Measurements from ENCODE around the gene FLCN. TPM values are rescaled to one million over a fixed set of nuclear protein-coding genes. Genes with fewer than 3 reads are reported as not detected.
"Not testable (repeated sequence)": the region's sequence is repeated elsewhere in the genome, so short reads cannot be mapped to it uniquely, and the experiment has no call there.

Gene FLCN
- total and polyA plus RNA-seq, 5 experiments from 2014 or later = 3.1 to 70.6 (median 4.9) TPM

- POLR2A ChIA-PET = interaction anchor here (0.9 to 4.7 kb wide), 2 partner anchors 24 to 33 kb away, joined by 3 to 79 read pairs; partner anchors contain the start of gene FLCN
- peak overlapping the region in 6 of 10 donors; percentile 13 to 92 (median 79) for H3K27ac Mint-ChIP-seq
These were observed 32.9 kb downstream of the FLCN start for GRCh38 chr17:17204041-17204591.

GRCh38 chr17:17203173-17203730, 33.7 kb downstream of the FLCN start:
- H3K27me3 Mint-ChIP-seq = no peaks in the 10 kb centered on the region
- peaks cover 14 to 41% (median 31%) of the 10 kb centered on the region in 4 donors for H3K4me1 Mint-ChIP-seq
- DNase-seq (no peak), ATAC-seq (no peak)
- peak overlapping the region in 6 of 10 donors; percentile 20 to 90 (median 50) for H3K4me3 Mint-ChIP-seq
- peaks cover 0 to 38% (median 11%) of the 10 kb centered on the region in 3 donors for H3K36me3 Mint-ChIP-seq
- peak overlapping the region in 2 of 10 donors; percentile 43 to 77 for H3K27ac Mint-ChIP-seq
- POLR2A ChIA-PET = interaction anchor here (2.9 to 4.7 kb wide), 2 partner anchors 20 to 23 kb away, joined by 13 to 79 read pairs; no protein-coding TSS in a partner anchor
- peaks cover 0 to 4% (median 0%) of the 10 kb centered on the region in 9 donors for H3K9me3 Mint-ChIP-seq

More at GRCh38 chr17:17204041-17204591, 32.9 kb downstream of the FLCN start:
- DNase-seq (no peak), ATAC-seq (no peak)
- peaks cover 0 to 4% (median 0%) of the 10 kb centered on the region in 9 donors for H3K9me3 Mint-ChIP-seq
- peak overlapping the region; percentile 75 to 93 (median 90) for H3K4me3 Mint-ChIP-seq
- no peaks in the 10 kb centered on the region for H3K27me3 Mint-ChIP-seq
- peaks cover 14 to 41% (median 30%) of the 10 kb centered on the region in 4 donors for H3K4me1 Mint-ChIP-seq
- peaks cover 0 to 38% (median 11%) of the 10 kb centered on the region in 3 donors for H3K36me3 Mint-ChIP-seq

GRCh38 chr17:17201907-17202306, 35.1 kb downstream of the FLCN start:
- Mint-ChIP-seq H3K36me3 (peaks cover 0 to 38% (median 11%) of the 10 kb centered on the region in 3 donors), H3K27ac (no peak overlapping the region), H3K9me3 (peaks cover 0 to 4% (median 0%) of the 10 kb centered on the region in 9 donors), H3K4me3 (no peak overlapping the region), H3K27me3 (no peaks in the 10 kb centered on the region), H3K4me1 (peaks cover 14 to 45% (median 36%) of the 10 kb centered on the region in 4 donors)
- DNase-seq (no peak), ATAC-seq (no peak)
- POLR2A ChIA-PET = interaction anchor here (0.9 to 2.9 kb wide), 2 partner anchors 19 to 30 kb away, joined by 3 to 13 read pairs; no protein-coding TSS in a partner anchor

GRCh38 chr17:17201271-17201670, 35.7 kb downstream of the FLCN start:
- DNase-seq (no peak), ATAC-seq (no peak)
- peaks cover 0 to 2% (median 0%) of the 10 kb centered on the region in 9 donors for H3K9me3 Mint-ChIP-seq
- H3K4me3 Mint-ChIP-seq = no peak overlapping the region
- POLR2A ChIA-PET = interaction anchor here (0.9 to 2.9 kb wide), 5 partner anchors 13 to 29 kb away, joined by 3 to 13 read pairs (median 5); no protein-coding TSS in a partner anchor
- H3K36me3 Mint-ChIP-seq = peaks cover 0 to 38% (median 11%) of the 10 kb centered on the region in 3 donors
- peak overlapping the region in 3 of 10 donors; percentile 13 to 66 (median 57) for H3K27ac Mint-ChIP-seq
- no peaks in the 10 kb centered on the region for H3K27me3 Mint-ChIP-seq
- peaks cover 10 to 39% (median 33%) of the 10 kb centered on the region in 4 donors for H3K4me1 Mint-ChIP-seq

GRCh38 chr17:17200831-17201230, 36.1 kb downstream of the FLCN start:
- no peak for ATAC-seq
- Mint-ChIP-seq H3K9me3 (no peaks in the 10 kb centered on the region), H3K27ac (peak overlapping the region in 1 of 10 donors; percentile 66), H3K4me3 (no peak overlapping the region), H3K36me3 (peaks cover 0 to 38% (median 11%) of the 10 kb centered on the region in 3 donors), H3K27me3 (no peaks in the 10 kb centered on the region), H3K4me1 (peaks cover 10 to 39% (median 33%) of the 10 kb centered on the region in 4 donors)
- POLR2A ChIA-PET = interaction anchor here (0.9 to 2.9 kb wide), 5 partner anchors 13 to 28 kb away, joined by 3 to 13 read pairs (median 5); no protein-coding TSS in a partner anchor
- DNase-seq = no peak

- POLR2A ChIA-PET = interaction anchor here (1.1 to 2.9 kb wide), 4 partner anchors 12 to 23 kb away, joined by 4 to 13 read pairs (median 6); no protein-coding TSS in a partner anchor
- Mint-ChIP-seq H3K36me3 (peaks cover 0 to 38% (median 11%) of the 10 kb centered on the region in 3 donors), H3K9me3 (no peaks in the 10 kb centered on the region), H3K27me3 (no peaks in the 10 kb centered on the region), H3K27ac (no peak overlapping the region), H3K4me1 (peaks cover 12 to 37% (median 31%) of the 10 kb centered on the region in 4 donors), H3K4me3 (no peak overlapping the region)
- ATAC-seq (no peak), DNase-seq (no peak)
These were observed 36.7 kb downstream of the FLCN start for GRCh38 chr17:17200311-17200710.

GRCh38 chr17:17198281-17198680, 38.7 kb downstream of the FLCN start:
- peak overlapping the region in 1 of 10 donors; percentile 32 for H3K27ac Mint-ChIP-seq
- POLR2A ChIA-PET = interaction anchor here (3.2 kb wide), 1 partner anchor 17 kb away, joined by 11 read pairs; no protein-coding TSS in a partner anchor
- peaks cover 0 to 32% (median 11%) of the 10 kb centered on the region in 3 donors for H3K36me3 Mint-ChIP-seq
- no peak overlapping the region for H3K4me3 Mint-ChIP-seq
- peaks cover 2 to 17% (median 11%) of the 10 kb centered on the region in 4 donors for H3K4me1 Mint-ChIP-seq
- DNase-seq (no peak), ATAC-seq (no peak)
- no peaks in the 10 kb centered on the region for H3K27me3 Mint-ChIP-seq
- H3K9me3 Mint-ChIP-seq = no peaks in the 10 kb centered on the region

GRCh38 chr17:17196776-17197175, 40.2 kb downstream of the FLCN start:
- peaks cover 0 to 20% (median 6%) of the 10 kb centered on the region in 3 donors for H3K36me3 Mint-ChIP-seq
- peak overlapping the region in 2 of 10 donors; percentile 3 to 8 for H3K27ac Mint-ChIP-seq
- POLR2A ChIA-PET = interaction anchor here (0.8 to 3.2 kb wide), 3 partner anchors 10 to 17 kb away, joined by 3 to 11 read pairs (median 4); no protein-coding TSS in a partner anchor
- ATAC-seq (no peak), DNase-seq (no peak)
- no peaks in the 10 kb centered on the region for H3K9me3 Mint-ChIP-seq
- no peak overlapping the region for H3K4me3 Mint-ChIP-seq
- no peaks in the 10 kb centered on the region for H3K27me3 Mint-ChIP-seq
- peaks cover 2 to 19% (median 8%) of the 10 kb centered on the region in 4 donors for H3K4me1 Mint-ChIP-seq

GRCh38 chr17:17195466-17195865, 41.5 kb downstream of the FLCN start:
- not testable (repeated sequence) for H3K36me3 Mint-ChIP-seq, H3K27me3 Mint-ChIP-seq, H3K4me3 Mint-ChIP-seq, DNase-seq, H3K9me3 Mint-ChIP-seq, ATAC-seq
- POLR2A ChIA-PET = interaction anchor here (0.7 to 1.3 kb wide), 4 partner anchors 10 to 723 kb away, joined by 3 to 4 read pairs (median 4); no protein-coding TSS in a partner anchor
- H3K27ac Mint-ChIP-seq = peak overlapping the region in 1 of 10 donors; percentile 26
- peaks cover 2 to 19% (median 8%) of the 10 kb centered on the region in 4 donors for H3K4me1 Mint-ChIP-seq

GRCh38 chr17:17191961-17192381, 45.0 kb downstream of the FLCN start:
- Mint-ChIP-seq H3K36me3 (peaks cover 0 to 11% (median 6%) of the 10 kb centered on the region in 3 donors), H3K9me3 (no peaks in the 10 kb centered on the region), H3K27ac (peak overlapping the region in 3 of 10 donors; percentile 12 to 44 (median 29)), H3K4me3 (no peak overlapping the region), H3K4me1 (peaks cover 2 to 22% (median 14%) of the 10 kb centered on the region in 4 donors), H3K27me3 (no peaks in the 10 kb centered on the region)
- POLR2A ChIA-PET = interaction anchor here (0.7 to 1.2 kb wide), 2 partner anchors 8 to 9 kb away, joined by 3 read pairs; no protein-coding TSS in a partner anchor
- ATAC-seq (no peak), DNase-seq (no peak)

GRCh38 chr17:17191346-17191792, 45.6 kb downstream of the FLCN start:
- H3K36me3 Mint-ChIP-seq = peaks cover 0 to 11% (median 6%) of the 10 kb centered on the region in 3 donors
- POLR2A ChIA-PET = interaction anchor here (1.2 kb wide), 1 partner anchor 7 kb away, joined by 3 read pairs; no protein-coding TSS in a partner anchor
- no peak for ATAC-seq
- H3K4me1 Mint-ChIP-seq = peaks cover 2 to 26% (median 20%) of the 10 kb centered on the region in 4 donors
- peak overlapping the region in 4 of 10 donors; percentile 3 to 48 (median 44) for H3K27ac Mint-ChIP-seq
- no peaks in the 10 kb centered on the region for H3K27me3 Mint-ChIP-seq
- H3K9me3 Mint-ChIP-seq = no peaks in the 10 kb centered on the region
- no peak overlapping the region for H3K4me3 Mint-ChIP-seq
- DNase-seq = no peak

GRCh38 chr17:17190188-17190587, 46.8 kb downstream of the FLCN start:
- H3K4me1 Mint-ChIP-seq = peaks cover 5 to 36% (median 31%) of the 10 kb centered on the region in 4 donors
- DNase-seq (no peak), ATAC-seq (no peak)
- H3K27ac Mint-ChIP-seq = peak overlapping the region in 4 of 10 donors; percentile 18 to 73 (median 24)
- no peaks in the 10 kb centered on the region for H3K9me3 Mint-ChIP-seq
- H3K27me3 Mint-ChIP-seq = no peaks in the 10 kb centered on the region
- no peak overlapping the region for H3K4me3 Mint-ChIP-seq
- POLR2A ChIA-PET = interaction anchor here (0.8 to 1.3 kb wide), 2 partner anchors 9 to 16 kb away, joined by 5 read pairs; partner anchors contain the start of gene PLD6
- peaks cover 0 to 14% (median 6%) of the 10 kb centered on the region in 3 donors for H3K36me3 Mint-ChIP-seq
